HepG2 (cell line): ENCODE results near the gene RABGAP1L. TPM values are rescaled to one million over a fixed set of nuclear protein-coding genes. Genes with fewer than 3 reads are reported as not detected.

ENCODE experiments used
- CBFB ChIP-seq: sonication (generic); formaldehyde crosslinking; IDR thresholded peaks from 2 replicates; pipeline ENCODE4 v1.4.0; 2020; ENCODE audit warnings: missing genetic modification reagents
- HMG20B ChIP-seq: conservative IDR thresholded peaks from 2 replicates; pipeline ENCODE4 v1.6.1; 2016; ENCODE audit warnings: missing genetic modification reagents, missing compliant biosample characterization
- HNRNPK ChIP-seq: fragments of 200-400 bp; formaldehyde crosslinking; IDR thresholded peaks from 2 replicates; pipeline ENCODE4 v1.6.1; 2018; ENCODE audit warnings: low read length, low read depth, moderate library complexity, mild to moderate bottlenecking; ENCODE audit not compliant: poor library complexity, severe bottlenecking
- NPAS2 ChIP-seq: sonication (generic); formaldehyde crosslinking; IDR thresholded peaks from 2 replicates; pipeline ENCODE4 v1.8.0; 2022; ENCODE audit warnings: mild to moderate bottlenecking, missing genetic modification reagents, borderline replicate concordance
- RELA ChIP-seq: sonication (generic); formaldehyde crosslinking; IDR thresholded peaks from 2 replicates; pipeline ENCODE4 v1.4.0; 2020; ENCODE audit warnings: missing genetic modification reagents
- SRF ChIP-seq: IDR thresholded peaks from 2 replicates; pipeline ENCODE4 v1.6.1; 2011; ENCODE audit warnings: mild to moderate bottlenecking, low read depth, low read length, moderate library complexity
- TEAD3 ChIP-seq: optimal IDR thresholded peaks from 2 replicates; pipeline ENCODE3; 2016; ENCODE audit warnings: borderline replicate concordance
- YEATS4 ChIP-seq: sonication (generic); formaldehyde crosslinking; IDR thresholded peaks from 2 replicates; pipeline ENCODE4 v1.4.0; 2020; ENCODE audit warnings: missing genetic modification reagents, borderline replicate concordance
- ZNF337 ChIP-seq: sonication (generic); formaldehyde crosslinking; IDR thresholded peaks from 2 replicates; pipeline ENCODE4 v1.5.1; 2020; ENCODE audit warnings: missing genetic modification reagents, low read depth, mild to moderate bottlenecking, borderline replicate concordance
- ZNF33B ChIP-seq: sonication (generic); formaldehyde crosslinking; IDR thresholded peaks from 2 replicates; pipeline ENCODE4 v1.5.1; 2020; ENCODE audit warnings: mild to moderate bottlenecking, missing genetic modification reagents
- ZNF782 ChIP-seq: sonication (generic); formaldehyde crosslinking; IDR thresholded peaks from 2 replicates; pipeline ENCODE4 v1.4.0; 2020; ENCODE audit warnings: missing genetic modification reagents, mild to moderate bottlenecking, borderline replicate concordance
- polyA plus RNA-seq, 8 experiments: library from polyadenylated mRNA; depleted of rRNA in 3 of 8; stranded (reverse) in 7 of 8; unstranded in 1 of 8; fragments of >200 nt; fragmentation: Illumina TruSeq in 4 of 8; extraction: Trizol in 4 of 8; gene quantifications; 2 replicates each; pipeline versions ENCODE4 v1.2.1 to v1.2.3, GENCODE V29; 2011 to 2016; ENCODE audit warnings: low read depth in 4 of 8, missing spikeins in 1 of 8, mixed read lengths in 1 of 8; ENCODE audit not compliant: insufficient read depth in 1 of 8
- total RNA-seq, 5 experiments: library from RNA; depleted of rRNA; stranded (reverse); fragments of >200 nt; fragmentation: Illumina TruSeq; extraction: Trizol; gene quantifications; 2 replicates each; pipeline ENCODE4 v1.2.3, GENCODE V29; 2016; ENCODE audit warnings: low read depth in 1 of 5
- TF ChIP-seq, protein P1 (sequence below): sonication (generic); formaldehyde crosslinking; IDR thresholded peaks from 2 replicates; pipeline ENCODE4 v1.5.0; 2020; ENCODE audit warnings: mild to moderate bottlenecking, missing genetic modification reagents, borderline replicate concordance
- TF ChIP-seq, protein P2 (sequence below): sonication (generic); formaldehyde crosslinking; IDR thresholded peaks from 2 replicates; pipeline ENCODE4; 2020; ENCODE audit warnings: missing genetic modification reagents, mild to moderate bottlenecking, borderline replicate concordance
- TF ChIP-seq, protein P3 (sequence below): sonication (generic); formaldehyde crosslinking; IDR thresholded peaks from 2 replicates; pipeline ENCODE4 v1.4.0; 2020; ENCODE audit warnings: missing genetic modification reagents
- TF ChIP-seq, protein P4 (sequence below): sonication (generic); formaldehyde crosslinking; IDR thresholded peaks from 2 replicates; pipeline ENCODE4 v1.8.0; 2023; ENCODE audit warnings: mild to moderate bottlenecking, missing genetic modification reagents

Gene RABGAP1L
- total and polyA plus RNA-seq, 2 of the 13 experiments (the other 11 are each of a cell fraction or from before 2014, with no cell fraction given): 7.9 to 22.6 TPM

DNA sequence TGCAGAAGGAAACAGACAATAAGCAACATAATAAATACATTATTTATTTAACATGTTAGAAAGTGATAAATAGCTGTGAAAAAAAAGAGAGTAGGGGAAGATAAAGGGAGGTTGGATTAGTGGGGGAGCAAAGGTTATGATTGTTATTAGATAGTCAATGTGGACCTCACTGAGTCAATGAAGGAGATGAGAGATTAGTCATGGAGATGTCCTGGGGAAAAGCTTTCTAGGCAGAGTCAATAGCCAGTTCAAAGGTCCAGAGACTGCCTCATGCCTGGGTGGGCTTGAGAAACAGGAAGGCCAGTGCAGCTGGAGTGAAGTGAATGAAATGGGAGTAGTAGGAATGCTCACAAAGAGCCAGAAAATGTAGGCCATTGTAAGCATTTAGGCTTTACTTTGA is 653.3 kb downstream of the RABGAP1L start (continued):
- peak; percentile 89 for TF ChIP-seq TEAD3 (CRISPR knock-in tag)
- TF ChIP-seq, protein P1, sequence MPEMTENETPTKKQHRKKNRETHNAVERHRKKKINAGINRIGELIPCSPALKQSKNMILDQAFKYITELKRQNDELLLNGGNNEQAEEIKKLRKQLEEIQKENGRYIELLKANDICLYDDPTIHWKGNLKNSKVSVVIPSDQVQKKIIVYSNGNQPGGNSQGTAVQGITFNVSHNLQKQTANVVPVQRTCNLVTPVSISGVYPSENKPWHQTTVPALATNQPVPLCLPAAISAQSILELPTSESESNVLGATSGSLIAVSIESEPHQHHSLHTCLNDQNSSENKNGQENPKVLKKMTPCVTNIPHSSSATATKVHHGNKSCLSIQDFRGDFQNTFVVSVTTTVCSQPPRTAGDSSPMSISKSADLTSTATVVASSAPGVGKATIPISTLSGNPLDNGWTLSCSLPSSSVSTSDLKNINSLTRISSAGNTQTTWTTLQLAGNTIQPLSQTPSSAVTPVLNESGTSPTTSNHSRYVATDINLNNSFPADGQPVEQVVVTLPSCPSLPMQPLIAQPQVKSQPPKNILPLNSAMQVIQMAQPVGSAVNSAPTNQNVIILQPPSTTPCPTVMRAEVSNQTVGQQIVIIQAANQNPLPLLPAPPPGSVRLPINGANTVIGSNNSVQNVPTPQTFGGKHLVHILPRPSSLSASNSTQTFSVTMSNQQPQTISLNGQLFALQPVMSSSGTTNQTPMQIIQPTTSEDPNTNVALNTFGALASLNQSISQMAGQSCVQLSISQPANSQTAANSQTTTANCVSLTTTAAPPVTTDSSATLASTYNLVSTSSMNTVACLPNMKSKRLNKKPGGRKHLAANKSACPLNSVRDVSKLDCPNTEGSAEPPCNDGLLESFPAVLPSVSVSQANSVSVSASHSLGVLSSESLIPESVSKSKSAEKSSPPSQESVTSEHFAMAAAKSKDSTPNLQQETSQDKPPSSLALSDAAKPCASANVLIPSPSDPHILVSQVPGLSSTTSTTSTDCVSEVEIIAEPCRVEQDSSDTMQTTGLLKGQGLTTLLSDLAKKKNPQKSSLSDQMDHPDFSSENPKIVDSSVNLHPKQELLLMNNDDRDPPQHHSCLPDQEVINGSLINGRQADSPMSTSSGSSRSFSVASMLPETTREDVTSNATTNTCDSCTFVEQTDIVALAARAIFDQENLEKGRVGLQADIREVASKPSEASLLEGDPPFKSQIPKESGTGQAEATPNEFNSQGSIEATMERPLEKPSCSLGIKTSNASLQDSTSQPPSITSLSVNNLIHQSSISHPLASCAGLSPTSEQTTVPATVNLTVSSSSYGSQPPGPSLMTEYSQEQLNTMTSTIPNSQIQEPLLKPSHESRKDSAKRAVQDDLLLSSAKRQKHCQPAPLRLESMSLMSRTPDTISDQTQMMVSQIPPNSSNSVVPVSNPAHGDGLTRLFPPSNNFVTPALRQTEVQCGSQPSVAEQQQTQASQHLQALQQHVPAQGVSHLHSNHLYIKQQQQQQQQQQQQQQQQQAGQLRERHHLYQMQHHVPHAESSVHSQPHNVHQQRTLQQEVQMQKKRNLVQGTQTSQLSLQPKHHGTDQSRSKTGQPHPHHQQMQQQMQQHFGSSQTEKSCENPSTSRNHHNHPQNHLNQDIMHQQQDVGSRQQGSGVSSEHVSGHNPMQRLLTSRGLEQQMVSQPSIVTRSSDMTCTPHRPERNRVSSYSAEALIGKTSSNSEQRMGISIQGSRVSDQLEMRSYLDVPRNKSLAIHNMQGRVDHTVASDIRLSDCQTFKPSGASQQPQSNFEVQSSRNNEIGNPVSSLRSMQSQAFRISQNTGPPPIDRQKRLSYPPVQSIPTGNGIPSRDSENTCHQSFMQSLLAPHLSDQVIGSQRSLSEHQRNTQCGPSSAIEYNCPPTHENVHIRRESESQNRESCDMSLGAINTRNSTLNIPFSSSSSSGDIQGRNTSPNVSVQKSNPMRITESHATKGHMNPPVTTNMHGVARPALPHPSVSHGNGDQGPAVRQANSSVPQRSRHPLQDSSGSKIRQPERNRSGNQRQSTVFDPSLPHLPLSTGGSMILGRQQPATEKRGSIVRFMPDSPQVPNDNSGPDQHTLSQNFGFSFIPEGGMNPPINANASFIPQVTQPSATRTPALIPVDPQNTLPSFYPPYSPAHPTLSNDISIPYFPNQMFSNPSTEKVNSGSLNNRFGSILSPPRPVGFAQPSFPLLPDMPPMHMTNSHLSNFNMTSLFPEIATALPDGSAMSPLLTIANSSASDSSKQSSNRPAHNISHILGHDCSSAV: no peak
- TF ChIP-seq HMG20B: peak; percentile 87
- no peak for TF ChIP-seq SRF
- TF ChIP-seq, protein P2, sequence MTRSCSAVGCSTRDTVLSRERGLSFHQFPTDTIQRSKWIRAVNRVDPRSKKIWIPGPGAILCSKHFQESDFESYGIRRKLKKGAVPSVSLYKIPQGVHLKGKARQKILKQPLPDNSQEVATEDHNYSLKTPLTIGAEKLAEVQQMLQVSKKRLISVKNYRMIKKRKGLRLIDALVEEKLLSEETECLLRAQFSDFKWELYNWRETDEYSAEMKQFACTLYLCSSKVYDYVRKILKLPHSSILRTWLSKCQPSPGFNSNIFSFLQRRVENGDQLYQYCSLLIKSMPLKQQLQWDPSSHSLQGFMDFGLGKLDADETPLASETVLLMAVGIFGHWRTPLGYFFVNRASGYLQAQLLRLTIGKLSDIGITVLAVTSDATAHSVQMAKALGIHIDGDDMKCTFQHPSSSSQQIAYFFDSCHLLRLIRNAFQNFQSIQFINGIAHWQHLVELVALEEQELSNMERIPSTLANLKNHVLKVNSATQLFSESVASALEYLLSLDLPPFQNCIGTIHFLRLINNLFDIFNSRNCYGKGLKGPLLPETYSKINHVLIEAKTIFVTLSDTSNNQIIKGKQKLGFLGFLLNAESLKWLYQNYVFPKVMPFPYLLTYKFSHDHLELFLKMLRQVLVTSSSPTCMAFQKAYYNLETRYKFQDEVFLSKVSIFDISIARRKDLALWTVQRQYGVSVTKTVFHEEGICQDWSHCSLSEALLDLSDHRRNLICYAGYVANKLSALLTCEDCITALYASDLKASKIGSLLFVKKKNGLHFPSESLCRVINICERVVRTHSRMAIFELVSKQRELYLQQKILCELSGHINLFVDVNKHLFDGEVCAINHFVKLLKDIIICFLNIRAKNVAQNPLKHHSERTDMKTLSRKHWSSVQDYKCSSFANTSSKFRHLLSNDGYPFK (CRISPR knock-in tag): no peak
- TF ChIP-seq, protein P3, sequence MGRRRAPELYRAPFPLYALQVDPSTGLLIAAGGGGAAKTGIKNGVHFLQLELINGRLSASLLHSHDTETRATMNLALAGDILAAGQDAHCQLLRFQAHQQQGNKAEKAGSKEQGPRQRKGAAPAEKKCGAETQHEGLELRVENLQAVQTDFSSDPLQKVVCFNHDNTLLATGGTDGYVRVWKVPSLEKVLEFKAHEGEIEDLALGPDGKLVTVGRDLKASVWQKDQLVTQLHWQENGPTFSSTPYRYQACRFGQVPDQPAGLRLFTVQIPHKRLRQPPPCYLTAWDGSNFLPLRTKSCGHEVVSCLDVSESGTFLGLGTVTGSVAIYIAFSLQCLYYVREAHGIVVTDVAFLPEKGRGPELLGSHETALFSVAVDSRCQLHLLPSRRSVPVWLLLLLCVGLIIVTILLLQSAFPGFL: no peak
- TF ChIP-seq ZNF33B (CRISPR knock-in tag): no peak
- 0 out of 2 replicates have a peak, but pooled peaks have one; percentile 14 for TF ChIP-seq CBFB (CRISPR knock-in tag)
- TF ChIP-seq ZNF337 (CRISPR knock-in tag): no peak
- TF ChIP-seq, protein P4, sequence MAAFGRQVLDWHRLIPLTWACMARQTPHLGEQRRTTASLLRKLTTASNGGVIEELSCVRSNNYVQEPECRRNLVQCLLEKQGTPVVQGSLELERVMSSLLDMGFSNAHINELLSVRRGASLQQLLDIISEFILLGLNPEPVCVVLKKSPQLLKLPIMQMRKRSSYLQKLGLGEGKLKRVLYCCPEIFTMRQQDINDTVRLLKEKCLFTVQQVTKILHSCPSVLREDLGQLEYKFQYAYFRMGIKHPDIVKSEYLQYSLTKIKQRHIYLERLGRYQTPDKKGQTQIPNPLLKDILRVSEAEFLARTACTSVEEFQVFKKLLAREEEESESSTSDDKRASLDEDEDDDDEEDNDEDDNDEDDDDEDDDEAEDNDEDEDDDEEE (CRISPR knock-in tag): no peak
- no peak for TF ChIP-seq RELA (CRISPR knock-in tag)
- no peak for TF ChIP-seq YEATS4 (CRISPR knock-in tag)
- no peak for TF ChIP-seq ZNF782
- TF ChIP-seq NPAS2 (CRISPR knock-in tag): no peak
- TF ChIP-seq HNRNPK: no peak
